Endodermal cell (in vitro differentiated cells): ENCODE data around the gene MACROD1. TPM values are rescaled to one million over a fixed set of nuclear protein-coding genes. Genes with fewer than 3 reads are reported as not detected.

Experiments
- DNase-seq: peaks from one replicate; pipeline ENCODE4 v3.0.0-alpha.2; 2017
- H3K27ac ChIP-seq: 2 replicates; pipeline ENCODE4 v1.5.1; 2013; ENCODE audit warnings: mild to moderate bottlenecking, low read depth, low read length, moderate library complexity
- H3K27me3 ChIP-seq: 2 replicates; pipeline ENCODE4 v1.6.1; 2013; ENCODE audit warnings: mild to moderate bottlenecking, low read length, moderate library complexity; ENCODE audit not compliant: insufficient read depth, control insufficient read depth, poor library complexity, severe bottlenecking
- H3K36me3 ChIP-seq: 2 replicates; pipeline ENCODE4 v1.7.0; 2013; ENCODE audit warnings: mild to moderate bottlenecking, low read length, moderate library complexity; ENCODE audit not compliant: control insufficient read depth, insufficient read depth
- H3K4me1 ChIP-seq: one replicate; pipeline ENCODE4 v1.7.0; 2013; ENCODE audit warnings: low read length; ENCODE audit not compliant: control insufficient read depth, insufficient read depth
- H3K4me3 ChIP-seq: 2 replicates; pipeline ENCODE4 v1.5.1; 2013; ENCODE audit warnings: mild to moderate bottlenecking, low read length, moderate library complexity
- H3K9ac ChIP-seq: 2 replicates; pipeline ENCODE4 v1.6.1; 2013; ENCODE audit warnings: mild to moderate bottlenecking, low read length, moderate library complexity; ENCODE audit not compliant: poor library complexity, severe bottlenecking; ENCODE audit errors: extremely low read depth
- H3K9me3 ChIP-seq: 2 replicates; pipeline ENCODE4 v1.6.1; 2013; ENCODE audit warnings: mild to moderate bottlenecking, low read length, moderate library complexity; ENCODE audit not compliant: control insufficient read depth
- H3K27ac Mint-ChIP-seq: 2 replicates; pipeline ENCODE4 v1.8.0; 2020; ENCODE audit warnings: mixed read lengths
- H3K27me3 Mint-ChIP-seq: 2 replicates; pipeline ENCODE4 v1.8.0; 2021; ENCODE audit warnings: mild to moderate bottlenecking, mixed read lengths; ENCODE audit not compliant: insufficient read depth
- H3K36me3 Mint-ChIP-seq: 2 replicates; pipeline ENCODE4 v1.8.0; 2020; ENCODE audit warnings: low read depth, mixed read lengths
- H3K4me1 Mint-ChIP-seq: 2 replicates; pipeline ENCODE4 v1.8.0; 2020; ENCODE audit warnings: mixed read lengths
- H3K4me3 Mint-ChIP-seq: 2 replicates; pipeline ENCODE4 v1.8.0; 2020; ENCODE audit warnings: mild to moderate bottlenecking, moderate library complexity, mixed read lengths
- H3K9me3 Mint-ChIP-seq: 2 replicates; pipeline ENCODE4 v1.8.0; 2020; ENCODE audit warnings: mild to moderate bottlenecking, mixed read lengths
- WGBS, 2 experiments: methylation state at CpG; one replicate each; pipeline versions ENCODE4 v1.1.5 to v1.1.7; 2013; ENCODE audit warnings: missing lambda C conversion rate in 2 of 2, mixed read lengths in 1 of 2; ENCODE audit not compliant: insufficient coverage in 1 of 2, insufficient read length in 1 of 2; 5-methylcytosine and 5-hydroxymethylcytosine counted together
- total RNA-seq, 2 donors: library from RNA; stranded (reverse); fragmentation: NEBNext Ultra II Directional in 1 of 2; extraction: Animal tissue kit (Norgen Biotek cat#: 25700) in 1 of 2; gene quantifications; 2 replicates in 1 of 2; 3 replicates in 1 of 2; pipeline ENCODE4 v1.2.1, GENCODE V29; 2021
- TF ChIP-seq, protein P1 (sequence below): fragments of 200-600 bp; sonication (generic); conservative IDR thresholded peaks from 2 replicates; pipeline ENCODE4 v1.5.0; 2021; ENCODE audit warnings: antibody characterized with exemption, mild to moderate bottlenecking

The MACROD1 gene
- total RNA-seq, 2 donors from 2014 or later, result 23.0 to 41.9 TPM

DNA sequence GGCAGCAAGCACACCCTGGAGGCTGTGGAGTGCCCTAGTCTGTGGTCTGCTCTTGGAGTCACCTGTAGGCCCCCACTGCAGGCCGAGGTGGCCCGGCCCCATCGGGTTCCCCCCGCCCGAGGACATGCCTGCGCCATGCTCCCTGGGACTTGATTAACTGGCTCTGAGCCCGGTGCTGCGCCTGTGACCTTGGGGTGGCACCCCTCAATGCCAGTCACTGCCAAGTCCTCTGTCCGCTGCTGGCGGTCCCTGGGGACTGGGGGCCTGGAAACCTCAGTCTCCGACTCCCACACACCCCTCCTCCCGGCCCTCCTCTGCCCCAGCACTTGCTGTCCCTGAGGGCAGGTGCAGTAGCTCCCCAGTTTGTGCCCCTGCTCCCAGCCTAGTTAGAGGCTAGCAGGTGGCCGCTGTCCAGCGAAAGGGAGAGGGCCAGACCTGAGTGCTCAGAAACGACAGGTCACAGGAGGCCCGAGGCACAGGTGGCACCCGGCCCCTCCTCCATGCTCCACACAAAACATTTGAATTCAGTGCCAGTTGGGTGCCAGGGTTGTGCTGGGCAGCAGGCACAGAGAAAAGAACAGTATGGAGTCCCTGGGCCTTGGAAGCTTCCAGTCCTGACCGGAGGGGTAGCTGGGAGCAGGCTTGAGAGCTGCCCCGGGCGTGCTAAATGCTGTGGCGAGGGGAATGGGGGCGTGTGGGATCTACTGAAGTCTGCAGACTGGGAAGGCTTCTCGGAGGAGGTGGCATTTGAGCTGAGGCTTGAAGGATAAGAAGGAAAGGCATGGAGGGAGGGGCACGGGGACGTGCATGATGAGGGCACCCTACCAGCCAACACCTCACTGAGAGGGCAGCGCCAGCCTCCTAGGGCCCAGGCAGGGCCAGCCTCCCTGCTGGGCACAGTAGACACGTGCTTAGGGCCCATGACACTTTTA, 146.5 kb downstream of the MACROD1 start:
- H3K27ac ChIP-seq, result no peak overlapping the region
- peaks cover 51% of the 10 kb centered on the region for H3K27me3 Mint-ChIP-seq
- H3K4me1 ChIP-seq, result peaks cover 3% of the 10 kb centered on the region
- TF ChIP-seq, protein P1, sequence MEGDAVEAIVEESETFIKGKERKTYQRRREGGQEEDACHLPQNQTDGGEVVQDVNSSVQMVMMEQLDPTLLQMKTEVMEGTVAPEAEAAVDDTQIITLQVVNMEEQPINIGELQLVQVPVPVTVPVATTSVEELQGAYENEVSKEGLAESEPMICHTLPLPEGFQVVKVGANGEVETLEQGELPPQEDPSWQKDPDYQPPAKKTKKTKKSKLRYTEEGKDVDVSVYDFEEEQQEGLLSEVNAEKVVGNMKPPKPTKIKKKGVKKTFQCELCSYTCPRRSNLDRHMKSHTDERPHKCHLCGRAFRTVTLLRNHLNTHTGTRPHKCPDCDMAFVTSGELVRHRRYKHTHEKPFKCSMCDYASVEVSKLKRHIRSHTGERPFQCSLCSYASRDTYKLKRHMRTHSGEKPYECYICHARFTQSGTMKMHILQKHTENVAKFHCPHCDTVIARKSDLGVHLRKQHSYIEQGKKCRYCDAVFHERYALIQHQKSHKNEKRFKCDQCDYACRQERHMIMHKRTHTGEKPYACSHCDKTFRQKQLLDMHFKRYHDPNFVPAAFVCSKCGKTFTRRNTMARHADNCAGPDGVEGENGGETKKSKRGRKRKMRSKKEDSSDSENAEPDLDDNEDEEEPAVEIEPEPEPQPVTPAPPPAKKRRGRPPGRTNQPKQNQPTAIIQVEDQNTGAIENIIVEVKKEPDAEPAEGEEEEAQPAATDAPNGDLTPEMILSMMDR, result no peak
- no peak overlapping the region for H3K4me3 ChIP-seq
- no peak overlapping the region for H3K4me3 Mint-ChIP-seq
- no peak for DNase-seq
- H3K9ac ChIP-seq, result no peak overlapping the region
- H3K27ac Mint-ChIP-seq, result no peak overlapping the region
- no peaks in the 10 kb centered on the region for H3K36me3 Mint-ChIP-seq
- H3K9me3 Mint-ChIP-seq, result no peaks in the 10 kb centered on the region
- H3K4me1 Mint-ChIP-seq, result peaks cover 12% of the 10 kb centered on the region
- WGBS, 2 experiments, result 89 to 90% methylated on average over 7 to 27 of the region's 27 CpGs
- no peaks in the 10 kb centered on the region for H3K36me3 ChIP-seq
- no peaks in the 10 kb centered on the region for H3K9me3 ChIP-seq
- H3K27me3 ChIP-seq, result no peaks in the 10 kb centered on the region

- no peaks in the 10 kb centered on the region for H3K9me3 Mint-ChIP-seq
- 95 to 97% methylated on average over 5 to 8 of the region's 8 CpGs for WGBS, 2 experiments
- H3K4me1 Mint-ChIP-seq, result peaks cover 12% of the 10 kb centered on the region
- no peak overlapping the region for H3K4me3 Mint-ChIP-seq
- no peaks in the 10 kb centered on the region for H3K36me3 Mint-ChIP-seq
- H3K27ac Mint-ChIP-seq, result no peak overlapping the region
- Histone ChIP-seq H3K27me3 (no peaks in the 10 kb centered on the region), H3K9me3 (no peaks in the 10 kb centered on the region), H3K4me3 (no peak overlapping the region), H3K27ac (no peak overlapping the region), H3K36me3 (no peaks in the 10 kb centered on the region), H3K4me1 (peaks cover 3% of the 10 kb centered on the region), H3K9ac (no peak overlapping the region)
- TF ChIP-seq, protein P1, result no peak
- DNase-seq, result no peak
- H3K27me3 Mint-ChIP-seq, result peaks cover 54% of the 10 kb centered on the region
Observed at GRCh38 chr11:64018310-64018709, 147.6 kb downstream of the MACROD1 start.

DNA sequence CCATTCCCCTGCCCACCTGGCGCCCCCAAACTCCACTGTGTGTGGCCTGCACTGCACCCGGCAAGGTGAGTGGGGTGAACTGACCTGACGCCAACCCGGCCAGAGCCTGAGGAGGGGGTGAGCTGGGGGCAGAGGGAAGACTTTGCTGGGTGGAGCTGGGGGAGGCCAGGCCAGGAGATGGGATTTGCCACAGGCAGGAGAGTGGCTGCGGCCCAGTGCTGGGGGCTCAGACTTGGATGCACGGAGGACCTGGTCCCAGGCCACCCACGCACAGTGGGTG, 148.0 kb downstream of the MACROD1 start:
- Histone ChIP-seq H3K27me3 (no peaks in the 10 kb centered on the region), H3K9me3 (no peaks in the 10 kb centered on the region), H3K36me3 (no peaks in the 10 kb centered on the region), H3K9ac (no peak overlapping the region), H3K4me3 (no peak overlapping the region), H3K27ac (no peak overlapping the region), H3K4me1 (peaks cover 3% of the 10 kb centered on the region)
- Mint-ChIP-seq H3K27ac (no peak overlapping the region), H3K9me3 (no peaks in the 10 kb centered on the region), H3K4me1 (peaks cover 12% of the 10 kb centered on the region), H3K36me3 (no peaks in the 10 kb centered on the region), H3K27me3 (peaks cover 55% of the 10 kb centered on the region), H3K4me3 (no peak overlapping the region)
- 92 to 100% methylated on average over 4 to 7 of the region's 7 CpGs for WGBS, 2 experiments
- TF ChIP-seq, protein P1, result no peak
- no peak for DNase-seq
